ENCODE results near the gene TPPP. TPM values are rescaled to one million over a fixed set of nuclear protein-coding genes. Genes with fewer than 3 reads are reported as not detected.
"Not testable (repeated sequence)": the region's sequence is repeated elsewhere in the genome, so short reads cannot be mapped to it uniquely, and the experiment has no call there.

Gene TPPP
- total RNA-seq, 1 donor from 2014 or later = 0.09 TPM

GRCh38 chr5:714215-715118, 21.3 kb upstream of the TPPP start:
- H3K4me3 Mint-ChIP-seq (ENCODE audit: low read depth); H3K27ac Mint-ChIP-seq; DNase-seq (ENCODE audit: low spot score); intact Hi-C loops (cut with micrococcal nuclease); H3K4me1 Mint-ChIP-seq (ENCODE audit: low read depth); H3K36me3 Mint-ChIP-seq (ENCODE audit: low read depth): not testable (repeated sequence)
- Mint-ChIP-seq H3K9me3 (peaks cover 17% of the 10 kb centered on the region), H3K27me3 (ENCODE audit: low read depth) (peaks cover 15% of the 10 kb centered on the region)

DNA sequence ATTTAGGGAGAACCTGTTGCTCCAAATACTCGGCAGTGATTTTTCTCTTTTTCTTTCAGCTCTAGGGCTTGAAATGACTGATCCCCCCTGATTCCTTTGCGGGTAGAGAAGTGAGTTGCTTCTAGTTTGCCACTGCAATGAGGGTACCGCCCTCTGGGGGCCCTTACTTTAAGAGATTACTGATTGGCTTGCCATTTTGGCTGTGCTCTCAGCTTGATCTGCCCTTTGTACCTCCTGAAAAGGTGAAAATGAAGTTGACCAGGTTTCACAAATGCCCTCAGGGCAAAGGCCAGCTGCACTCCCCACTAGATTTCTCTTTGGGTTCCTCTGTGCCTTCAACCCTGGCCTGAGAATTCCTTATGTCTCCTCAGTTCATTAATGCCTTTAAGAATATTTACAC, 20.5 kb upstream of the TPPP start:
- H3K27ac Mint-ChIP-seq; H3K9me3 Mint-ChIP-seq; H3K4me1 Mint-ChIP-seq (ENCODE audit: low read depth); intact Hi-C loops (cut with micrococcal nuclease); H3K4me3 Mint-ChIP-seq (ENCODE audit: low read depth); H3K36me3 Mint-ChIP-seq (ENCODE audit: low read depth); DNase-seq (ENCODE audit: low spot score): not testable (repeated sequence)
- H3K27me3 Mint-ChIP-seq (ENCODE audit: low read depth) = peaks cover 11% of the 10 kb centered on the region

DNA sequence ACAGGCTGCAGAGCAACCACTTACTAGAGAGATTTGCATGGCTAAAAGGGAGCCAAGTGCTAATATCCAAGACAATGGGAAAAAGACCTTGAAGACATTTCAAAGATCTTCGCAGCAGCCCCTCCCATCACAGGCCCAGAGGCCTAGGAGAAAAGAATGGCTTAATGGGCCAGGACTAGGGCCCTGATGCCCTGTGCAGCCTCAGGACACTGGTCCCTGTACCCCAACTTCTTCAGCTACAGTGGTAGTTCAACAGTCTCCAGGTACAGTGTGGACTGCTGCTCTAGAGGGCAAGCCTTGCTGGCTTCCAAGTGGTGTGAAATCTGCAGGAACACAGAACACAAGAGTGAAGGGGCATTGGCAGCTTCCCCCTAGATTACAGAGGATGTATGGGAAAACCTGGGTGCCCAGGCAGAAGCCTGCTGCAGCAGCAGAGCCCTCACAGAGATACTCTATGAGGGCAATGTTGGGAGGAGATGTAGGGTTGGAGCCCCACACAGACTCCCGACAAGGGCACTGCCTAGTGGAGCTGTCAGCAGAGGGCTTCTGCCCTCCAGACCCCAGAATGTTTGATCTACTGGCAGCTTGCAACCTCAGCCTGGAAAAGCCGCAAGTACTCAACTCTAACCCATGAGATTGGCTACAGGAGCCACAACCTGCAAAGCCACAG, 15.8 kb upstream of the TPPP start:
- H3K4me3 Mint-ChIP-seq (ENCODE audit: low read depth); H3K9me3 Mint-ChIP-seq; H3K36me3 Mint-ChIP-seq (ENCODE audit: low read depth); H3K27ac Mint-ChIP-seq; DNase-seq (ENCODE audit: low spot score); H3K4me1 Mint-ChIP-seq (ENCODE audit: low read depth); H3K27me3 Mint-ChIP-seq (ENCODE audit: low read depth); intact Hi-C loops (cut with micrococcal nuclease): not testable (repeated sequence)

GRCh38 chr5:708374-708773, 15.2 kb upstream of the TPPP start:
- intact Hi-C loops (cut with micrococcal nuclease); H3K9me3 Mint-ChIP-seq; H3K4me1 Mint-ChIP-seq (ENCODE audit: low read depth); DNase-seq (ENCODE audit: low spot score); H3K27me3 Mint-ChIP-seq (ENCODE audit: low read depth); H3K27ac Mint-ChIP-seq; H3K4me3 Mint-ChIP-seq (ENCODE audit: low read depth); H3K36me3 Mint-ChIP-seq (ENCODE audit: low read depth): not testable (repeated sequence)

GRCh38 chr5:706127-706526, 13.0 kb upstream of the TPPP start:
- H3K36me3 Mint-ChIP-seq (ENCODE audit: low read depth); H3K4me3 Mint-ChIP-seq (ENCODE audit: low read depth); H3K4me1 Mint-ChIP-seq (ENCODE audit: low read depth); H3K9me3 Mint-ChIP-seq; H3K27ac Mint-ChIP-seq; intact Hi-C loops (cut with micrococcal nuclease); DNase-seq (ENCODE audit: low spot score): not testable (repeated sequence)
- peaks cover 10% of the 10 kb centered on the region for H3K27me3 Mint-ChIP-seq (ENCODE audit: low read depth)

- H3K36me3 Mint-ChIP-seq (ENCODE audit: low read depth); H3K27ac Mint-ChIP-seq; H3K9me3 Mint-ChIP-seq; DNase-seq (ENCODE audit: low spot score); H3K4me1 Mint-ChIP-seq (ENCODE audit: low read depth); H3K4me3 Mint-ChIP-seq (ENCODE audit: low read depth); intact Hi-C loops (cut with micrococcal nuclease): not testable (repeated sequence)
- peaks cover 35% of the 10 kb centered on the region for H3K27me3 Mint-ChIP-seq (ENCODE audit: low read depth)
Observed at GRCh38 chr5:696753-697702, 3.9 kb upstream of the TPPP start.

- DNase-seq (ENCODE audit: low spot score); H3K36me3 Mint-ChIP-seq (ENCODE audit: low read depth); H3K9me3 Mint-ChIP-seq; H3K4me3 Mint-ChIP-seq (ENCODE audit: low read depth); H3K4me1 Mint-ChIP-seq (ENCODE audit: low read depth); intact Hi-C loops (cut with micrococcal nuclease); H3K27ac Mint-ChIP-seq: not testable (repeated sequence)
- peaks cover 32% of the 10 kb centered on the region for H3K27me3 Mint-ChIP-seq (ENCODE audit: low read depth)
Observed at GRCh38 chr5:696191-696590, 3.0 kb upstream of the TPPP start.

GRCh38 chr5:695475-695874, 2.3 kb upstream of the TPPP start:
- not testable (repeated sequence) for H3K4me1 Mint-ChIP-seq (ENCODE audit: low read depth)
- H3K27me3 Mint-ChIP-seq (ENCODE audit: low read depth) = peaks cover 27% of the 10 kb centered on the region

GRCh38 chr5:694042-694431, 885 bp upstream of the TPPP start:
- H3K27ac Mint-ChIP-seq; intact Hi-C loops (cut with micrococcal nuclease); H3K36me3 Mint-ChIP-seq (ENCODE audit: low read depth); H3K4me1 Mint-ChIP-seq (ENCODE audit: low read depth); DNase-seq (ENCODE audit: low spot score); H3K9me3 Mint-ChIP-seq: not testable (repeated sequence)
- peaks cover 21% of the 10 kb centered on the region for H3K27me3 Mint-ChIP-seq (ENCODE audit: low read depth)
- peak overlapping the region; percentile 33 for H3K4me3 Mint-ChIP-seq (ENCODE audit: low read depth)

More at GRCh38 chr5:695475-695874, 2.3 kb upstream of the TPPP start:
- intact Hi-C loops (cut with micrococcal nuclease); H3K9me3 Mint-ChIP-seq; H3K27ac Mint-ChIP-seq; H3K36me3 Mint-ChIP-seq (ENCODE audit: low read depth); DNase-seq (ENCODE audit: low spot score); H3K4me3 Mint-ChIP-seq (ENCODE audit: low read depth): not testable (repeated sequence)

- H3K36me3 Mint-ChIP-seq (ENCODE audit: low read depth); H3K27ac Mint-ChIP-seq; DNase-seq (ENCODE audit: low spot score); H3K9me3 Mint-ChIP-seq; H3K4me1 Mint-ChIP-seq (ENCODE audit: low read depth); intact Hi-C loops (cut with micrococcal nuclease): not testable (repeated sequence)
- H3K4me3 Mint-ChIP-seq (ENCODE audit: low read depth) = peak overlapping the region; percentile 55
- peaks cover 13% of the 10 kb centered on the region for H3K27me3 Mint-ChIP-seq (ENCODE audit: low read depth)
Observed at GRCh38 chr5:692529-693041, 567 bp downstream of the TPPP start.

GRCh38 chr5:691817-692528, 1.2 kb downstream of the TPPP start:
- Mint-ChIP-seq H3K4me1 (ENCODE audit: low read depth) (peaks cover 2% of the 10 kb centered on the region), H3K4me3 (ENCODE audit: low read depth) (peak overlapping the region; percentile 39), H3K36me3 (ENCODE audit: low read depth) (no peaks in the 10 kb centered on the region), H3K27me3 (ENCODE audit: low read depth) (peaks cover 8% of the 10 kb centered on the region), H3K27ac (no peak overlapping the region), H3K9me3 (no peaks in the 10 kb centered on the region)
- intact Hi-C loops (cut with micrococcal nuclease) = no loop called here
- DNase-seq (ENCODE audit: low spot score) = no peak

DNA sequence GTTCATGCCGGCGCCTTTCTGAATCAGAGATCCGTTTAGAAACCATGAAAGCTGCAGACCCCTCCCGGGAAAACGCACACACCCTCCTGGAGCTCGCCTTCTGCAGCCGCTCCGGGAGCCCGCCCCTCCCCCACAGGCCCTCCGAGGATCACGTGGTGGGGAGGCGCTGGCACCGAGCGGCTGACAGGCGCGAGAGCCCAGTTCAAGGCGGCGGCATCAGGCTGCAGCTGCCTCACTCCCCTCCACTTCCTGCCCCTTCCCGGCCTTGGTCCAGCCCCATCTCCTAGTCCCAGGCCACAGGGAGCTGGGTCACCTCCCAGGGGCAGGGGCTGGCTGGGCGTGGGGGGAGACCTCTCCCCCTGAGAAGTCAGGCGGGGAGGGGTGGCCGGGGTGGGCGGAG, 2.1 kb downstream of the TPPP start:
- DNase-seq (ENCODE audit: low spot score); H3K4me1 Mint-ChIP-seq (ENCODE audit: low read depth); intact Hi-C loops (cut with micrococcal nuclease); H3K4me3 Mint-ChIP-seq (ENCODE audit: low read depth); H3K27ac Mint-ChIP-seq; H3K9me3 Mint-ChIP-seq; H3K36me3 Mint-ChIP-seq (ENCODE audit: low read depth); H3K27me3 Mint-ChIP-seq (ENCODE audit: low read depth): not testable (repeated sequence)

Measured in activated T-helper 2 cell treated with anti-CD3 and anti-CD28 coated beads, Interferon-gamma antibody, Interleukin-2, Interleukin-4, amounts not matched to agents 10 μg/mL and 5 μg/mL and 100 μg/mL, durations not matched to agents 14 hours and 24 hours and 36 hours (primary cell).